Amygdala (tissue), 56 donors: ENCODE data around the gene LBX2.

Source experiments
- DNase-seq, 56 donors: peaks; one replicate each; lab custom pipeline; 2025; lab: John Stamatoyannopoulos, UW

The LBX2 gene, protein sequence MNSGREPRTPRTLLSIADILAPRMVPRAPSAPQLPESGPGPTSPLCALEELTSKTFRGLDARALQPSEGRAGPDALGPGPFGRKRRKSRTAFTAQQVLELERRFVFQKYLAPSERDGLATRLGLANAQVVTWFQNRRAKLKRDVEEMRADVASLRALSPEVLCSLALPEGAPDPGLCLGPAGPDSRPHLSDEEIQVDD

DNA sequence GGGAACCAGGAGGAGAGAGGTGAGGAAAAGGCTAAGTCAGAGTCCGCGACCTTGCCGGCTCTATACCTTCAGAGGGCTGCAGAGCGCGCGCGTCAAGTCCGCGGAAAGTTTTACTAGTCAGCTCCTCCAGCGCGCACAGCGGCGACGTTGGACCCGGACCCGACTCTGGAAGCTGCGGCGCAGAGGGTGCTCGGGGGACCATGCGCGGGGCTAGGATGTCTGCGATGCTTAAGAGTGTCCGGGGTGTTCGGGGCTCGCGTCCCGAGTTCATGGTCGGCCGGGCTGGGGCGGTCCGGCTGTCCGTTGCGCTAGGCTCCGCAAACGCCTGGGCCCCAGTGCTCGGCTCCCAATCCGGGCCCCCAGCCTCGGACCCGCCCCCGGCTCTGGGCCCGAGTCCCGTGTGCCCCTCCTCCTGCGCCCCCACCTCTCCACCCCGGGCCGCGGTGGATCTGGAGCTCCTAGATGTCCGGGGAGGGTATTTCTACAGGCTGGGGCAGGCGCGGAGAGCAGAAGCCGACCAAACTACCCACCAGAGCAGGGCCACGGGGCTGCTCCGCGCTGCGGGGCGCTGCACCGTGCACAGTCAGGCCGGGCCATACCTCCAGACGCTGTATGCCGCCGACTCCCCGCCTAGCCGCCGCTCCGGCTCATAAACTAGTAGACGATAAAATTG lies at the start of gene LBX2:
Gene LBX2 (minus strand): TSS at position 337 of the 673 bp plus-strand sequence. CDS start 66 bp downstream, at position 271.
- no peak for DNase-seq

- no peak for DNase-seq
Observed at GRCh38 chr2:74548285-74548899, 49.0 kb upstream of the LBX2 start.

- no peak for DNase-seq
Observed at GRCh38 chr2:74546004-74546403, 46.6 kb upstream of the LBX2 start.

GRCh38 chr2:74544634-74545033 lies 45.2 kb upstream of the LBX2 start:
- DNase-seq, result no peak

- no peak for DNase-seq
Observed at GRCh38 chr2:74542978-74543377, 43.6 kb upstream of the LBX2 start.

DNA sequence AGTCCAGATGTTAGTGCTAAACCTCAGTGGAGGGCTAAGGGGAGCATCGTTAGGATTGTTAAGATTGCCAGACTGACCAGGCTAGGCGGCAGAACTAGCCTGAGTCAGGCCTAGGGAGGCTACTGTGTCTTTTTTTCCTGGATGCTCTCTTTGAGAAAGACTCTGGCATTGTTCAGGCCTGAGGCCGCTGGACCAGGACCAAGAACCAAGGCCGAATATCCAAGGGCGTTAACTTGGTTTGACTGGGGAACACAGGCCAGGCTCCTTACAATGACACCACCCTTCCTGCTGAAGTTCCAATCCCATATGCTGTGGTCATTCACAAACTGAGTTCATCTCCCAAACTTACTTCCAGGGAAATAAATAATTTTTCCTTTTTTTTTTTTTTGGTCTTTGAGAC lies 40.9 kb upstream of the LBX2 start:
- DNase-seq, result no peak

GRCh38 chr2:74538881-74539339 lies 39.5 kb upstream of the LBX2 start:
- no peak for DNase-seq

GRCh38 chr2:74537140-74537539 lies 37.7 kb upstream of the LBX2 start:
- DNase-seq, result no peak

GRCh38 chr2:74536166-74536950 lies 37.0 kb upstream of the LBX2 start:
- DNase-seq, result no peak

GRCh38 chr2:74535440-74535965 lies 36.1 kb upstream of the LBX2 start:
- DNase-seq, result no peak

DNA sequence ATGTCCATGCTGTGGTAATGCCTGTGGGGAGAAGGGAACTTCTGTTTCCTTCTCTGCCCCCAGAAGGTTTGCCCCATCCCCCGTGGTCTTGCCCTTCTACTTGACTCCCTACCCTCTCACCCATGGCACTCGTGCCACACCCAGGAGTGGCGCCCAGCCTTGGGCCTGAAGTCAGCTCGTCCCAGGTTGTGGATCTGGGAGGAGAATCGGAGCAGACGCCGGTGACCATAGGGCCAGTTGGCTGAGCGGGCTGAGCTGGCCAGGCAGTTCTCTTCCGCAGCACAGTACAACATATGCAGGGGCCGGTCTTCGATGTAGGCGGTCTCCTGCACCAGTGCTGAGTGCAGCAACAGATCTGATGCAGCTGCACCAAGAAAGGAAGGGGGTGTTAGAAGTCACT lies 35.0 kb upstream of the LBX2 start:
- DNase-seq, result no peak

GRCh38 chr2:74533464-74533863 lies 34.1 kb upstream of the LBX2 start:
- no peak for DNase-seq

DNA sequence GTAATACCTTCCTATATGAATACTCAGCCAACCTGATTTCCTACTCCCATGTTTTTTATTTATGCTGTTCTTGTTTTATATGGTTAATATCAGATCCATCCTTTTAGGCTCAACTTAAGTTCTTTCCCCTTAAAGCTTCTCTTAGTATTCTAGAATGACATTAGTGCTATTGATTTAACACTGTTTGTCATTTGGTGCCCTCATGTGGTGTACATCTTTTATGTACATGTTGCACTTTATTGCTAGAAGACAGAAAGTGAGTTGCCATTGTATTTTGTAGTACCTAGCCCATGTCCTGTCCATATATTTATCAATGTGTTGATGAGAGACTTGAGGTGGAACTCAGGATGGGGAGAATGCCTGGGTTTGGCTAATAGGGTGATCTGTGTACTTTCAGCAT lies 32.8 kb upstream of the LBX2 start:
- no peak for DNase-seq

DNA sequence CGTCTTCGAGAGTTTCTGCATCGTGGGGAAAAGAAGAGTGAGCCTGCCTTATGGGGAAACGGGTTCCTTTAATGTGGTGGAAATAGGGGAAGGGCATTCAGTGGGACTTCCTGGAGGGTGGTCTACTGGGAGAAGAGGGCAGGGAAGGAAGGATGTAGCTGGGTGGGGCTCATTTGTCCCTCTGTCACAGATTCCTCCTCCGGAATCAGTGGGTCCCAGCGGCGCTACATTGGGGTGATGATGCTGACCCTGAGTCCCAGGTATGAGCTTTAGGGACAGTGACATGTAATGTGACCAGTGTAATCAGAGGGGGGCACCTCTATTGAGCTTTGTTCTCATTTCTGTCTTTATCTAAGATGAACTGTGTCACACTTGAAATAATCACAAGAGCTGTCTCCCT lies 32.3 kb upstream of the LBX2 start:
- DNase-seq, result no peak

GRCh38 chr2:74530239-74531187 lies 31.1 kb upstream of the LBX2 start:
- peak in 24 of 56 donors; percentile 10 to 65 (median 38) for DNase-seq

DNA sequence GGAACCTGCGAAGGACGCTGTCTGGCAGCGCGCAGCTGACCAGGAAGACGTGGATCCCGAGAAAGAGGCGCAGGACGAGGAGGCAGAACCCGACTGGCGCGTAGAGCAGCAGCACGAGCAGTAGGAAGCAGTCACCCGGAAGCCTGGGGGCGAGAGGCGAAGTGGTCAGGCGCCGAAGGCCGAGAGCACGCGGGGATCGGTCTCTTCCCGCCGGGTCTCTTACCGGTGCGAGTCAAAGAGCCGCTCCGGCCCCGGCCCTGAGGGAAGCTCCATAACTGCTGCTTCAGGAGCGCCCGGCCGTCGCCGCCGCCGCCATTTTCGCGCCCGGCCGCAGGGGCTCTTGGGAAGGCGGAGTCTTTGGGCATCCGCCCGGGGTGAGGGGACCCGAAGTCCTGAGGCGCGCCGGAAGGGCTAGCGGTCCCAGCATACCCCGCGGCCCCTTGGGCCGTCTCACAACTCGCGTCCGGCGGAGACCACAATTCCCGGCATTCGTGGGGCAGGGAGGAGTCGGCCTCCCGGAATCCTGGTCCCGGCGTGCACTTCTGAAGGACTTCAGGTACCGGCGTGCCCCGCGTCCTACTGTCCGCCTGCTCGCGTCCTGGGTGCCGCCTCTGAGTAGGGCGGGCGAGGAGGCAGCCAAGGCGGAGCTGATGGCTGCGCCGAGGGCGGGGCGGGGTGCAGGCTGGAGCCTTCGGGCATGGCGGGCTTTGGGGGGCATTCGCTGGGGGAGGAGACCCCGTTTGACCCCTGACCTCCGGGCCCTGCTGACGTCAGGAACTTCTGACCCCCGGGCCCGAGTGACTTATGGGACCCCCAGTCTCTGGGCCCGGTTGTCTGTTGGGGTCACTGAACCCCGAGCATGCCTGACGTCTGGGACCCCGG lies 30.2 kb upstream of the LBX2 start, which contains the start of the genes AUP1 and HTRA2:
Gene AUP1 (minus strand): TSS at position 350 of the 882 bp plus-strand sequence. CDS start 77 bp downstream, at position 273.
Gene HTRA2 (plus strand): TSS at position 577 of the 882 bp plus-strand sequence. CDS start 74 bp downstream, at position 651.
- DNase-seq, result peak; percentile 59 to 99 (median 98)

DNA sequence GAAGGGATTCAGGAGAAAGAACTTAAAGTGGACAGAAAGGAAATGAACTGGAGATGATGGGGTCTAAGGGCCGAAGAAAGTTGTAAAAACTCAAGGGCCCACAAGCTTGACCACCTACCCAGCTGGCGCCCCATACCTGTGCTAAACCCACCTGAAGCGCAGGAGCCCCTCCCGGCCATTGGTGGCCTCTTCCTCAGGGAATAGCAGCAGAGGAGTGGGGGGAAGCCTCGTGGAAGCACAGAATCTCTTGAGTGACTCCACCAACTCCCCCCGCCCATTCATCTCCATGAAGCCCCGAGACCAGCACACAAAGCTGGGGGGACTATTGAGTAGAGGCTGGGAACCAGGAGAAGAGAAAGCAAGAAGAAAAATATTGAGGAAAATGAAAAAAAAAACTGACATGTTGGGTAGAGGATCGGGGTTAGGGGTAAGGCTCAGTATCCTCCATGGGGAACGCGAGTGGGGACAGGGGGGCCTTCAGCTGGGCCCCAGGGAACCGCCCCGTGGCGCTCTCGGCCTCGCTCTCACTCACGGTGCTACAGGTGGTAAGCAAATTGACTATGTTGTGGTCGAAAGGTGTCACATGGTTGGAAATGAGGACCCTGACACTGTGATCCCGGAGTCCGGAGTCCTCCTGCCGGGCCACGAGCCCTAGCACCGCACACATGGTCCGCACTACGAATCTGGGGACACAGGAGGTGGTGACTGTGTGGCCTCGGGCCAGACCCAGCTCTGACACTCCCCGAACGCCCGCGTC lies 29.4 kb upstream of the LBX2 start:
- peak in 1 of 56 donors; percentile 73 for DNase-seq

- DNase-seq, result no peak
Observed at GRCh38 chr2:74527741-74528140, 28.3 kb upstream of the LBX2 start.
